NCI-H510A treated with DMSO at 0.1 percent for 48 hours (cell line): ENCODE data around the gene MAP3K19.
A peak's percentile ranks its signal among the peaks of the same experiment; 100 is the strongest.
"Not testable (repeated sequence)": the region's sequence is repeated elsewhere in the genome, so short reads cannot be mapped to it uniquely, and the experiment has no call there.

Experiments used
- DNase-seq: peaks from one replicate; lab custom pipeline; 2025; lab: John Stamatoyannopoulos, UW

Gene MAP3K19, protein sequence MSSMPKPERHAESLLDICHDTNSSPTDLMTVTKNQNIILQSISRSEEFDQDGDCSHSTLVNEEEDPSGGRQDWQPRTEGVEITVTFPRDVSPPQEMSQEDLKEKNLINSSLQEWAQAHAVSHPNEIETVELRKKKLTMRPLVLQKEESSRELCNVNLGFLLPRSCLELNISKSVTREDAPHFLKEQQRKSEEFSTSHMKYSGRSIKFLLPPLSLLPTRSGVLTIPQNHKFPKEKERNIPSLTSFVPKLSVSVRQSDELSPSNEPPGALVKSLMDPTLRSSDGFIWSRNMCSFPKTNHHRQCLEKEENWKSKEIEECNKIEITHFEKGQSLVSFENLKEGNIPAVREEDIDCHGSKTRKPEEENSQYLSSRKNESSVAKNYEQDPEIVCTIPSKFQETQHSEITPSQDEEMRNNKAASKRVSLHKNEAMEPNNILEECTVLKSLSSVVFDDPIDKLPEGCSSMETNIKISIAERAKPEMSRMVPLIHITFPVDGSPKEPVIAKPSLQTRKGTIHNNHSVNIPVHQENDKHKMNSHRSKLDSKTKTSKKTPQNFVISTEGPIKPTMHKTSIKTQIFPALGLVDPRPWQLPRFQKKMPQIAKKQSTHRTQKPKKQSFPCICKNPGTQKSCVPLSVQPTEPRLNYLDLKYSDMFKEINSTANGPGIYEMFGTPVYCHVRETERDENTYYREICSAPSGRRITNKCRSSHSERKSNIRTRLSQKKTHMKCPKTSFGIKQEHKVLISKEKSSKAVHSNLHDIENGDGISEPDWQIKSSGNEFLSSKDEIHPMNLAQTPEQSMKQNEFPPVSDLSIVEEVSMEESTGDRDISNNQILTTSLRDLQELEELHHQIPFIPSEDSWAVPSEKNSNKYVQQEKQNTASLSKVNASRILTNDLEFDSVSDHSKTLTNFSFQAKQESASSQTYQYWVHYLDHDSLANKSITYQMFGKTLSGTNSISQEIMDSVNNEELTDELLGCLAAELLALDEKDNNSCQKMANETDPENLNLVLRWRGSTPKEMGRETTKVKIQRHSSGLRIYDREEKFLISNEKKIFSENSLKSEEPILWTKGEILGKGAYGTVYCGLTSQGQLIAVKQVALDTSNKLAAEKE (N-terminal part only)

GRCh38 chr2:135047300-135047699 is at the start of gene MAP3K19:
Gene MAP3K19 (minus strand): TSS chr2:135047447. CDS start chr2:135024647, 22,800 bp downstream.
- DNase-seq, result no peak

GRCh38 chr2:135096665-135097446 is 49.6 kb upstream of the MAP3K19 start:
- no peak for DNase-seq

DNA sequence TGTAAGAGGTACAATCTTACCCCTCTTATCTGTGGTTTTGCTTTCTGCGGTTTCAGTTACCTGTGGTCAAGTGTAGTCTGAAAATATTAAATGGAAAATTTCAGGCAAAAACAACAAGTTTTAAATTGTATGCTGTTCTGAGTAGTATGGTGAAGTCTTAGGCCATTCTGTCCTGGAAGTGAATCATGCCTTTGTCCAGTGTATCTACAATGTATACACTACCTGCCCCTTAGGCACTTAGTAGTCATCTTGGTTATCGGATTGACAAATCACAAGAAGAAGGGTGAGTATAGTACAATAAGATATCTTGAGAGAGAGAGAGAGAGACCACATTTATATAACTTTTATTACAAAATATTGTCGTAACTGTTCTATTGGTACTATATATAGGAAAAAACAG is 48.3 kb upstream of the MAP3K19 start:
- DNase-seq, result no peak

DNA sequence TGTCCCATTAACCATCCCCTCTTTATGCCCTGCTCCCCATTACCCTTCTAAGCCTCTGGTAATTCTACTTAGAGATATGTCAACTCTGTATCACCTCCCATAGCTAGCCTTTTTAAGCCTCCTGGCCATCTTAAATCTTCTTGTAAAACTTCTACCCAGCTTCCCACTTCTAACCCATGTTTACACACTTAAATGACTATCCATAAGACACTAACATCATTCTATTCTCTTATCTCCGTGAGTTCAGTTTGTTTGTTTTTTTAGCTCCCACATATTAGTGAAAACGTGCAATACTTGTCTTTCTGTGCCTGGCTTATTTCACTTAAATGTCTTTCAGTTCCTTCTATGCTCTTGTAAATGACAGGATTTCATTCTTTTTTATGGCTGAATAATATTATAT is 47.3 kb upstream of the MAP3K19 start:
- no peak for DNase-seq

DNA sequence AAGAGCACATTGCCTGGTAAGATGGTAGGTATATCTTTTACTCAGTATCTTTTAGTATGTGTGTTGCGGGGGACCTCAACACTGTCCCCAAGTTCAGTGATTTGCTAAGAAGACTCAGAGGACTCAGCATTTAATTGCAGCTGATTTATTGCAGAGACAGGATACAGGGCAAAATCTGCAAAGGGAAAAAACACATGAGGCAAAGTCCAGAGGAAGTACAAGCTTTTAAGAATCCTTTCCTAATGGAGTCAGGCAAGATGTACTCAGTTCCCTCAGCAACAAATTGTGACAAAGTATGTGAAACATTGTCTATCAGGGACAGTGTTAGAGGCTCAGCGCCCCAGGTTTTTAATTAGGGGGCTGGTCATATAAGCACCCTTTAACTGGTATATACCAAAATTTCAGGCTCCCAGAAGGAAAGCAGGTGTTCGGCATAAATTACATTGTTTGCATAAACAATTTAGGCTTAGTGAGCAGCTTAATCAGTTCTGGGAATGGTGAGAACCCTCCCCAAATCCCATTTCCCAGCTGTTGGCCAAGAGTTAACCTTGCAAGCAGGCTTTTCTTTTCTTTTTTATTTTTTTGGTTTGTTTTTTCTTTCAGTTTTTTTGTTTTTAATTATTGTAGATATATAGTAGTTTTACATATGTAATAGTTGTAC is 46.6 kb upstream of the MAP3K19 start:
- DNase-seq, result no peak

DNA sequence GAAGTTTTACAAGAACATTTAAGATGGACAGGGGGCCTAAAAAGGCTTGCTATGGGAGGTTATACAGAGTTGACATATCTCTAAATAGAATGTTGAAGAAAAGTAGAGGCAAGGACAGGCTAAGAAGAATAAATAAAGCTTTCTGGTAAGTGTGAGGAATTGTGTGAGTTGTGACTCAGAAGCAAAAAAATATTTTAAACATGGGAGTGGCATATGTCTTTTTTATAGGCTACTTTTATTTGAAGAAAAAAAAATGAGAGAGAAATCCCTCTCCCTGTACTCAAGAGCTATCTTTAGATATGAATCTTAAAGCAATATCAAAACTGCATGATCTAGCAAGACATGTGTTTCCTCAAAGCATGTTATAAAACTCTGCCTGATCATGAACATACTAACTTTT is 45.9 kb upstream of the MAP3K19 start:
- no peak for DNase-seq

DNA sequence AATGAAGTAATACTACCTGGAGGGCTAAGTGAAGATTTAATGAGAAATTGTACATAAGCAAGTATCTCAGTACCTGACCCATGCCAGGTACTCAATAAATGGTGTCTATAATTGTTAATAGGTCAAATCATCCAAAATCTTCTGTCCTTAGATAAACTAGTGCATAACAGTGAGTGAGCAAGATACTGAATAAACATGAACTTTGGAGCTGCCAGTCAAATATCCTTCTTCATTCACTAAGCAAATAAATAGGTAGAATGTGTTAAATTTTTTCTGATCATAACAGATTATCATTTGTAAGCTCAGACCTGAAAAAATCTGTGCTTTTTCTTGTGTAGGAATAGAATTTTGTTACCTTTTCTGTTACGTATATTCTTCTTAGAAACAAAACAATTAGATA is 44.4 kb upstream of the MAP3K19 start:
- DNase-seq, result no peak

GRCh38 chr2:135089597-135089996 is 42.4 kb upstream of the MAP3K19 start:
- not testable (repeated sequence) for DNase-seq

GRCh38 chr2:135086222-135086621 is 39.0 kb upstream of the MAP3K19 start:
- DNase-seq, result no peak

DNA sequence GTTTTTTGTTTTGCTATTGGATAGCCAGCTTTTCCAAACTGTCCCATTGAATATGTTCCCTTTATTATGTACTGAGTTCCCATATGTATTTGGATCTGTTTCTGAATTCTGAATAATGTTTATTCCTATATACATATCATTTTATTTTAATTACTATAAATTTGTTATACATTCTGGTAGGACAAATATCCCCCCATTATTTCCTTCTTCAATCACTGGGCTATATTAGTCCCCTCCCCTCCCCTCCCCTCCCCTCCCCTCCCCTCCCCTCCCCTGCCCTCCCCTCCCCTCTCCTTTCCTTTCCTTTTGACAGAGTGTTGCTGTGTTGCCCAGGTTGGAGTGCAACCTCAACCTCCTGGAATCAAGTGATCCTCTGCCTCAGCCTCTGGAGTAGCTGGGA is 31.2 kb upstream of the MAP3K19 start:
- no peak for DNase-seq

DNA sequence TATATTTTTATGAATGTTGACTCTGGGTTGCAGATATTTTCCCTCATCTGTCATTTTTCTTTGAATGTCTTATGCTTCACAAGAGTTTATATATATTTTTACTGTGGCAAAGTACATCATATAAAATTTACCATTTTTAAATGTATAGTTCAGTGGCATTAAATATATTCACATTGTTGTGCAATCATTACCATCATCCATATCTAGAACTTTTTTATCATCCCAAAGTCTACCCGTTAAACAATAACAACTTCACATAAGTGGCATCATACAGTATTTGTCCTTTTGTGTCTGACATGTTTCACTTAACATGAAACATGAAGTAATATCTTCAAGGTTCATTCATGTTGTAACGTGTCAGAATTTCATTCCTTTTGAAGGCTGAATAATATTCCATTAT is 29.3 kb upstream of the MAP3K19 start:
- no peak for DNase-seq

DNA sequence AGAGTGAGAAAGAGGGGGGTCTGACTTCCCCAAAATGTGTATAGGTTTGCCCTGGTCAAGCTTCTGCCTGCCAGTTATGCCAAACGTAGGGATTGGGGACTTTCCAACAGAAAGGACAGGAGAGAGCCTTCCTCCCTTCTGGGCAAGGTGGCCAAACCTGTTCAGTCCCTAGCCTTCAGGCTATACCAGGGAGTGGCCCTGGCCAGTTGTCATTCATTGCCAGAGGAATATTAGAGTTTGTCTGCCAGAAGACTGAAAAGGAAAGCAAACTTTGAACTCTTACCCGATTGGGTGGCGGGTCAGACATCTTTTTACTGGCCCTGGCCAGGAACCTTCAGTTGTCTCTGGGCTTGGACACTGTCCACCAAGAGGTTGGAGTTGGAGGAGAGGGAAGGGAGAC is 27.0 kb upstream of the MAP3K19 start:
- DNase-seq, result no peak

- peak; percentile 10 for DNase-seq
Measured at GRCh38 chr2:135072125-135072997, 25.1 kb upstream of the MAP3K19 start.

DNA sequence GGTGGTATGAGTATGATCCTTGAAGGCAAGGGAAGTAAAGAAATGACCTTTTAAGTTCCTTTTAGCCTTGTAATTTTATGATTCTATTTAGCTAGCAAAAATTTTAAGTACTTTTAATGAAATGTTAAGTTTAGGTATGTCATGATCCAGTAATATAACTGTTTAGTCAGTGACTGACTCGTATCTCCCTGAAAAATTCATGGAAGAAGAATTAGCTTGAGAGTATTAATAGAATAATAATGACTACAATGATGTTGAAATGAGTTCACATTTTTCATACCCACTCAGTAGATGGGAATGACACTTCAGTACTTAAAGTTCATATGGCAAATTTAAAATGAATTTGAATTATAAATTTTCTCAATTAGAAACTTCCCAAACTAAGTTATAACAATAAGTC is 19.5 kb upstream of the MAP3K19 start:
- DNase-seq, result no peak

GRCh38 chr2:135064149-135064548 is 16.9 kb upstream of the MAP3K19 start:
- no peak for DNase-seq

DNA sequence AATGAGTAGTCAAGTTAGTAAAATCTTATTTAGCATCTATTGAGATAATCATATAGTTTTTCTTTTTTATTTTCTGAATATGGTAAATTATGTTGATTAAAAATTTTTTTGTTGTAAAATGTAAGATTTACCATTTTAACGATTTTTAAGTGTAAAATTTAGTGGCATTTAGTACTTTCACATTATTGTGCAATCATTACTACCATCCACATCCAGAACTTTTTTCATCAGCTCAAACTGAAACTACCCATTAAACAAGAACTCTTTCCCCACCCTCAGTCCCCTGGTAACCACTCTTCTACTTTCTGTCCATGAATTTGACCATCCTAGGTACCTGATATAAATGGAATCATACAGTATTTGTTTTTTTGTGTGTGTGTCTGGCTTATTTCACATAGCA is 16.0 kb upstream of the MAP3K19 start:
- DNase-seq, result no peak

- no peak for DNase-seq
Measured at GRCh38 chr2:135059577-135059976, 12.3 kb upstream of the MAP3K19 start.

GRCh38 chr2:135056790-135057189 is 9.5 kb upstream of the MAP3K19 start:
- DNase-seq, result no peak

- no peak for DNase-seq
Measured at GRCh38 chr2:135055182-135055786, 8.0 kb upstream of the MAP3K19 start.

DNA sequence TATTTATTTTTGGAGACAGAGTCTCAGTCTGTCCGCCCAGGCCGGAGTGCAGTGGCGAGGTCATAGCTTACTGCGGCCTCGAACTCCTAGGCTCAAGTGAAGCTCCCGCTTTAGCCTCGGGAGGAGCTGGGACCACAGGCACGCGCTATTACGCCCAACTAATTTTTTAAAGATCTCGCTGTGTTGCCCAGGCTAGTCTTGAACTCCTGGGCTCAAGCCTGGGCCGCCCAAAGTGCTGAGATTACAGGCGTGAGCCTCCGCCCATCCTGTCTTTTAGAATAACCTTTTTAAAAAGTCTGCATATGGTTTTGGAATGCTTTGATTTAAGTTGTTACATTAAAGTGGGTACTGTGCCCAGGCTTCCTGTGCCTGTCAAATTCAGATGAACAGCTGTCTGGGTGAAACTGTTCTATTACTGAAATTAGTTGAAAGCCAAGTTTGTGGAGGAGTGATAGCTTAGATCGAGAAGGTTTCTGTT is 5.8 kb upstream of the MAP3K19 start:
- DNase-seq, result no peak
